NCI-H2081 (cell line): Measurements from ENCODE around the gene PIEZO2.

ENCODE experiments used
- DNase-seq, 2 experiments: peaks; one replicate each; lab custom pipeline; 2025; lab: John Stamatoyannopoulos, UW

Gene PIEZO2

GRCh38 chr18:10787293-10787901 lies 362.0 kb downstream of the PIEZO2 start:
- DNase-seq: peak; percentile 69 to 79

GRCh38 chr18:10785798-10786197 lies 363.6 kb downstream of the PIEZO2 start:
- no peak for DNase-seq

DNA sequence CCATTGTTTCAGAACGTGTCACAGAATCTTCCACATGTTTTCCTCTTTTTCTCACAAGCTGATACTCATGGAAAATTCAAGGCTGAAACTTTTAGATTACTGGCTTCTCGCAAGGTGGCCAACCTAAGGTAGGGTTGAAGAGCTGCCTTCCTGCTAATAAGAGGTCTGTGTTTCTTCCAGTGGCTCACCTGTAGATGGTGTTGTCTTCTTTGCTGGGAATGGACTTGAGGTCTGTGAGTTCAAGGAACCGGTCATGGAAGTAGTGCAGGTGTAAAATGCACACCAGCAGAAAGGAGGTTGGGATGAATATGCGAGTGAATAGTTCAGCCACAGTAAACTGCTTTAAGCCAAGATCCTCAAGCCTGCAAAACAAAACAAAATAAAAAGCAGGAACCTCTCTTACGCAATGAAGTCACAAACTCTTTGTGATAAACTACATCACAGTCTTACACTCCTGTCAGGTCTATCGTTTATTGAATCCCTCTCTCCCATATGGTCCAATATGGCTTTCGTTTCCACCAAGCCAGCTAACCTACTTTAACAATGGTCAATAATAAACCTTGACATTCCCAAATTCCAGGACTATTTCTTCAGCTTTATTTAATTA lies 364.7 kb downstream of the PIEZO2 start:
- DNase-seq: no peak

DNA sequence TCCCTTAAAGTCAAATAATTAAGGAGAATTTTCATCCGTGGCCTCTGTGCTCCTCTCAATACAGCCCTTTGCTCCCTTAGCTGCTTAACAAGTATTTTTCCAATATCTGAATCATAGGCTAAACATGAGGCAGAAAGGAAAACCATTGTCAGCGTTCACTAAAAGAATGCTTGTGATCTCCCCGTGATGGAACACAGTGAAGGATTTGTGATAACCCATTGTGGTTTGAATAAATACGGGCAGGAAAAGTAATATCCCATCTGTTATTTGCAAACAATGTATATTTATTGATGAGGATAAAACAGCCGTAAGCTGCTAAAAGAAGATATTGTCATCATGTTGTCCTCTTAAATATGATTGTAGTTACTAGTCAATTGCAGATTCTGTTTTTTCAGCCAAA lies 365.4 kb downstream of the PIEZO2 start:
- DNase-seq: no peak

DNA sequence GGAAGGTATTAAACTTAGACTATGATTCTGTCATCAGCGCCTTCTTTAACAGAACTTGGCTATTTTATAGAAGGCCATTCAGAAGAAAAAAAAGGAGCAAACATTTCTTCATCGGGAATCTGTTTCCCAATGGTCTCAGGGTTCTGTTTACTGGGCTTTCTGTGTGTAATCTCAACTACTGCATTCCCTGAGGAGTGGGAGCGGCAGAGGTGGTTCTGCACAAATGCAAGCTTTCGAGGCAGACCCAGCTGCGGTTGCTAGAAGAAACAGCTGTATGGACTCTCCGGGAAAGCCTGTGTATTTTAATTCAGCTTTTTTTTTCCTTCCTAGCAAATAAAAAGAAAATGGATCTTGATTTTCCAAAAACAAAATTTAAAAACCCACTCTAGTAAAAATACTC lies 372.9 kb downstream of the PIEZO2 start:
- no peak for DNase-seq

DNA sequence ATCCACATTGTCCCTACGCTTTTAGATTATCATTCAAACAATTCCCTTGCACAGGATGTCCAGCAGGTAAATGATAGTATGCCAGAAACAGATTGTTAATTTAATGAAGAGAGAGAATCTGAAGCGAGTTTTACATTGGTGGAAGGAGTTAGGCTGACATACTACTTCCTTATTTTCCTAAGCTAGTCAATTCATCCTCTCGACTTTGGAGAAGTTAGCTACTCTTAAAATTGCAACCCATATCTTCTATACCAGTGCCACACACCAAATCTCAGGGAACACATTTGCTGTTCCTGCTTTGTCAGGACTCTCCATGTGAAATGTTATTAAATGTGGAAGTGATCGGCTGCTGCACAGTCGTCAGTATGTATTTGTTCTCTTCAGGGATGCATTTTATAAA lies 374.3 kb downstream of the PIEZO2 start:
- no peak for DNase-seq

DNA sequence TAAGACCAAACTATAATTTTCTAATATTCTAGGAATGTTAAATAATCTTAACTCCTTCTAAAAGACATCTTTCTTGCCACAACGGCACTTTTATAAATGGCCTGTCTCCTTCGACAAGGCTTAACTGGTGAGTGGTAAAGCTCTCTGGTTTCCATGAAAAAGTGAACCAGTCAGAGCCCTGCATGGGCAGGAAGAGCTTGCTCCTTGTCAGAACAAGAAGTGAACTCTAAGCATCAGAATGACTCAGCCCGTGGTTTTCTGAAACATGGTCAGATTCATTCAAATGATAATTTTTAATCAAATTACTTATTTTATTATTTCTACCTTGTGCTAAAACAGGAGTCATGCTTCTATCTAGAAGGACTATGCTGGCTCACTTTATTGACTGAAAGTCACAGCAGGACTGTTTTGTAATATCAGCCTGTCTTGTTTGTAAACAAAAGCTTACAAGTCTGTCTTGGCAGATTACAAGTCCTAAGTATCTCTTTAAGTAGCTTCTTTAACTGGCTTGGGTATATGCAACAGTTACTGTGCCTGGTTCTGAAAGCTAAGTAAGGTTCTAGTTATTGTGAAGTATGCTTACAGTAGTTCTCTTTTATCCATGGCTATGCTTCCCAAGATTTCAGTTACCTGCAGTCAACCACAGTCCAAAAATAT lies 378.2 kb downstream of the PIEZO2 start:
- DNase-seq: no peak

DNA sequence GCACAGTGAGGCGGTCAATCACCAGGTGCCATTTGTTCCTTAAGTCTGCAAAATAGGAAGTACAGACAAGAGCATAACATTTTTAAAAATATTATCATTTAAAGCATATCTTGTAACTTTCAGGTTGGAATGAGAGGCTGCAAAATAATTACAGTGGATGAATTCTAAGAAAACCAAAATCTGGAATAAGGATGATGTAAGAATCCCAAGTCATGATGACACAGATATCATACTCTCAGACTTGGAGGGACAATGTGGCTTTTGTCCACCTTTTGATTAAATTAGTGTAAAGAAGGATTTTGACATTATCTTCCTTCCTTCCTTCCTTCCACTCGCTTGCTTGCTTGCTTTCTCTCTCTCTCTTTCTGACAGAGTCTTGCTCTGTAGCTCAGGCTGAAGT lies 379.1 kb downstream of the PIEZO2 start:
- no peak for DNase-seq

DNA sequence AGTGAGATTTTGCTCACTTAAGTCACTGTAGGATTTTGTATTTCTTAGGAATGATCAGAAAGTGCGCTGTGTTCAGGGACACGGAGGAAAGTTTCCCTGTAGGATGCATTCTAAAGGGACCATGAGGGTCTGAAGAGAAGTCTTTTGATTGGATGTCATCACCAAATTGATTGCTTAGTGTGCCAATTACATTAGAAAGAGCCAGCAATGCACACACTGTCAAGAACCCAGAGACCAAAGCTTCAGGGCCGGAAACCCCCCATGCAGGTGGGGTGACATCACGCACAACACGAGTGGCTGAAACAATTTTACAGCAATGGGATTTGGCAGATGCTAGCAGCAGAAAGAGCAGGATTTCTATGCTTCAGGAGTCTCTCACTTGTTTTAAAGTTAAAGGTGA lies 381.1 kb downstream of the PIEZO2 start:
- no peak for DNase-seq

- DNase-seq: no peak
Observed at GRCh38 chr18:10767658-10768057, 381.7 kb downstream of the PIEZO2 start.

GRCh38 chr18:10760986-10761385 lies 388.4 kb downstream of the PIEZO2 start:
- no peak for DNase-seq

GRCh38 chr18:10759241-10759640 lies 390.1 kb downstream of the PIEZO2 start:
- DNase-seq: no peak

GRCh38 chr18:10757946-10758345 lies 391.4 kb downstream of the PIEZO2 start:
- no peak for DNase-seq

DNA sequence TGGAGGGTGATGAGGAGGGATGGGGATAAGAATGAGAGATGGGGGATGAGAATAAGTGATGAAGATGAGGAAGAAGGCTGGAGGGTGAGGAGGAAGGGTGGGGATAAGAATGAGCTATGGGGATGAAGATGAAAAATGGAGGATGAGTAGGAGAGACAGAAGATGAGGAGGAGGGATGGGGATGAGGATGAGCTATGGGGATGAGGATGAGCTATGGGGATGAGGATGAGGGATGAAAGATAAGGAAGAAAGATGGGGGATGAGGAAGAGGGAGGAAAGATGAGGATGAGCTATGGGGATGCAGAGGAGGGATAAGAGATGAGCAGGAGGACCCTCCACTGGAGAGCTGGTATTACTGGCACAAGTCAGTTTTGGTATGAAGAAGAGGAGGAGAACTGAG lies 392.0 kb downstream of the PIEZO2 start:
- DNase-seq: no peak

- no peak for DNase-seq
Observed at GRCh38 chr18:10755855-10756254, 393.5 kb downstream of the PIEZO2 start.

GRCh38 chr18:10754128-10754527 lies 395.2 kb downstream of the PIEZO2 start:
- no peak for DNase-seq

DNA sequence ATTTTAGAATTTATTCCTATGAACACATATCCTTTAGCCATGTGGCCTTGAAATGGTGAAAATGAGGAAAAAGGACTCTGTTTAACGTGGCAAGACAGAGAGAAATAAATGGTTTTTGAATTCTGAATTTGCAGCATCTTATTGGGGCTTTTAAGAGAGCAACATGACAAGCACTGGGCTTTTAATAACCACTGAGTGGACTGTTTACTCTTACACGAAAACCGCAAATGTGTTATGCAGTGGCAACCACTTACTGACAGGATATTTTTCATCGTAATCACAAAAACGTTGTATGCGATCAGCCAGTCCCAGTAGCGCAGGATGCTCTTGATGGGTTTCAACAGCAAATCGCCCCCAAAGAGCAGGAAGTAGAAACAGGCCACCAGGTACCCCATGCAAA lies 397.0 kb downstream of the PIEZO2 start:
- no peak for DNase-seq

GRCh38 chr18:10751653-10752052 lies 397.7 kb downstream of the PIEZO2 start:
- no peak for DNase-seq

- no peak for DNase-seq
Observed at GRCh38 chr18:10750191-10751035, 399.0 kb downstream of the PIEZO2 start.

GRCh38 chr18:10748641-10749040 lies 400.7 kb downstream of the PIEZO2 start:
- no peak for DNase-seq

DNA sequence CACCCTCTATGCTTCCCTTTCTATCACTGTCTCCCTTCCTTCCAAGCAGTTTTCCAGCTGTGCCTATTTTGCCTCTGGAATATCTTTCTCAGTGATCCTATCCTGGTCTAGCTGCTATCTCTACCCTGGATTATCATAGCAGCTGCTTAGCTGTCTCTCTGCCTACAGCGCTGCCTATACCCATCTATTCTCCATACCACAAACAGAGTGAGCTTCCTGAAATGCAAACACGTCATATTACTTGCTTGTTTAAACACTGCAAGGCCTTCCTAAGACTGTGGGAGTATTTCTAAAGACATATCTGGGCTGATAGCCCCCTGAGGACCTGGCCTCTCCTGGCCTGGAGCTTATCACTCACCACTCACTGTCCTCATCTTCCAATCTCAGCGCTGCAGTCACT lies 403.4 kb downstream of the PIEZO2 start:
- DNase-seq: no peak

GRCh38 chr18:10745219-10745618 lies 404.1 kb downstream of the PIEZO2 start:
- no peak for DNase-seq

DNA sequence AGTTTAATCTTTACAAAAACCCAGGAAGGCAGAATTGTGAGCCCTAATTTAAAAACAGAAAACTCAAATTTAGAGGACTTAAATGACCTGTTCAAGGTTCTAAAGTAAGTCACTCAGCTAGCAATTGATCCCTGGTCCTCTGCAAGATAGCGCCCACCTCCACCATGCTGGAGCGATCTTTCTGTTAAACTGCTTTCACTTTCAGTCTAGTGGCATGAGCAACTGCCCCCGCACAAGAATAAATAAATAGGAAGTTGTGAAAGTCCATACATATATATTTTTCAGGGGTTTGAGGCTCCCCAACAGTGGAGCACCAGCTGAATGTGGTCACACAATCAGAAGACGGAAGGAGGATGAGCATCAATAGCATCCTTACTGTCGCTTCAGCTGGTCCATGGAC lies 405.6 kb downstream of the PIEZO2 start:
- DNase-seq: no peak
